Measurements from ENCODE around the gene SEC22A. TPM values are rescaled to one million over a fixed set of nuclear protein-coding genes. Genes with fewer than 3 reads are reported as not detected.
A peak's percentile ranks its signal among the peaks of the same experiment; 100 is the strongest.

SEC22A gene
- total and polyA plus RNA-seq, 12 donors: 4.6 to 67.2 (median 21.0) TPM

DNA sequence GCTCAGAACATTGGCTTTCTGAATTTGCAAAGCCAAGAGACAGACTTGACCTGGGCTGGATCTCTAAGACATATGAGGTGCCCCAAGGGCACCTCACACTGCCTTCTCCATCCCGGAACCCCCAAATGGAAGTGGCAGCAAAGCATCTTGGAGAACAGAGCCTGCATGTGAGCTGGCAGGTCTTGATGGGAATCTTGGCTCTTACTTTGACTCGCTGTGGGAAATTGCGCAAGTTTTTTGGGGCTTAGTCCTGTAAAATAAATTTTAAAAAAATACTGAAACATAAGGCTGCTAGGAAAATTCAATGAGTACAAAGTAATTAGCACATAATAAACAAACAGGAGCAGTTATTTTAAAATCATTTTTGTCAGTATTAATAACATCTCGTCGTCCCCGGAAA, 13.7 kb upstream of the SEC22A start:
- TF ChIP-seq POLR2A (IDR thresholded peaks at IDR 0.05): no peak
- TF ChIP-seq, protein P1, sequence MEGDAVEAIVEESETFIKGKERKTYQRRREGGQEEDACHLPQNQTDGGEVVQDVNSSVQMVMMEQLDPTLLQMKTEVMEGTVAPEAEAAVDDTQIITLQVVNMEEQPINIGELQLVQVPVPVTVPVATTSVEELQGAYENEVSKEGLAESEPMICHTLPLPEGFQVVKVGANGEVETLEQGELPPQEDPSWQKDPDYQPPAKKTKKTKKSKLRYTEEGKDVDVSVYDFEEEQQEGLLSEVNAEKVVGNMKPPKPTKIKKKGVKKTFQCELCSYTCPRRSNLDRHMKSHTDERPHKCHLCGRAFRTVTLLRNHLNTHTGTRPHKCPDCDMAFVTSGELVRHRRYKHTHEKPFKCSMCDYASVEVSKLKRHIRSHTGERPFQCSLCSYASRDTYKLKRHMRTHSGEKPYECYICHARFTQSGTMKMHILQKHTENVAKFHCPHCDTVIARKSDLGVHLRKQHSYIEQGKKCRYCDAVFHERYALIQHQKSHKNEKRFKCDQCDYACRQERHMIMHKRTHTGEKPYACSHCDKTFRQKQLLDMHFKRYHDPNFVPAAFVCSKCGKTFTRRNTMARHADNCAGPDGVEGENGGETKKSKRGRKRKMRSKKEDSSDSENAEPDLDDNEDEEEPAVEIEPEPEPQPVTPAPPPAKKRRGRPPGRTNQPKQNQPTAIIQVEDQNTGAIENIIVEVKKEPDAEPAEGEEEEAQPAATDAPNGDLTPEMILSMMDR (IDR thresholded peaks at IDR 0.05): no peak
- WGBS, 4 donors: 85 to 92% (median 87%) methylated on average over 6 of the region's 6 CpGs
- H3K36me3 ChIP-seq (replicated peaks in 1 of 2): no peaks in the 10 kb centered on the region
- H3K4me1 ChIP-seq (replicated peaks in 1 of 2): no peaks in the 10 kb centered on the region
- no peaks in the 10 kb centered on the region for H3K9me3 ChIP-seq (replicated peaks in 1 of 3)
- no peaks in the 10 kb centered on the region for H3K27me3 ChIP-seq
- no peak overlapping the region for H3K4me3 ChIP-seq
- intact Hi-C loops (cut with DNase I): no loop called here
- H3K27ac ChIP-seq: no peak overlapping the region
- no peak for DNase-seq

DNA sequence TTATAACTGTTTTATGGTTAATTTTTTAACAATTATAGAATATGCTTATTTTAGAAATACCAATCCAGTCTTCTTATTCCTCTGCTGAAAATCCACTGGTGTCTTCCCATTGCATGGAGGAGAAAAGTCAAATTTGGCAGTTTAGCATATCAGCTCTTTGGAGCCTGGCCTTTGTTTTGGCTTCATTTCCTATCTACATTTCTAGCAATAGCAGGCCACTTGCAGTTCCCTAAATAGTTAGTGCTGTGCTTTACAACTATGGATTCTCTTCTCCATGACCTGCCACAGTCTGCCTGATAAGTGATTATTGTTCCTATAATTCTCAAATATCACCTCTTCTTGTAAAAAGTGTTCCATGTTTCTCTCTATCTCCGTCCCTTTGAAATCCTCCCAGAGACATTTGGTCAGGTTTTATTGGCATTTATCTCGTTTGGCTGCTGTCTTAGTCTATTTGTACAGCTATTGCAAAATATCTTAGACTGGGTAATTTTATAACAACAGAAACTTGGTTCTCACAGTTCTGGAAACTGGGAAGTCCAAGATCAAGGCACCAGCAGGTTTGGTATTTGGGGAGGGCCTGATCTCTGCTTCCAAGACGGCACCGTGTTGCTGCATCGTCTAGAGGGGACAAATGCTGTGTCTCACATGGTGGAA, 8.2 kb upstream of the SEC22A start:
- Histone ChIP-seq H3K4me1 (replicated peaks in 1 of 2) (no peaks in the 10 kb centered on the region), H3K27ac (no peak overlapping the region), H3K4me3 (no peak overlapping the region), H3K27me3 (no peaks in the 10 kb centered on the region), H3K36me3 (replicated peaks in 1 of 2) (no peaks in the 10 kb centered on the region), H3K9me3 (replicated peaks in 1 of 3) (no peaks in the 10 kb centered on the region)
- 81 to 87% (median 83%) methylated on average over 5 of the region's 5 CpGs for WGBS, 4 donors
- intact Hi-C loops (cut with DNase I): no loop called here
- TF ChIP-seq POLR2A (IDR thresholded peaks at IDR 0.05): no peak
- TF ChIP-seq, protein P1 (IDR thresholded peaks at IDR 0.05): no peak
- DNase-seq: no peak

GRCh38 chr3:123194552-123194951, 7.2 kb upstream of the SEC22A start:
- Histone ChIP-seq H3K4me1 (replicated peaks in 1 of 2) (no peaks in the 10 kb centered on the region), H3K27ac (no peak overlapping the region), H3K36me3 (replicated peaks in 1 of 2) (no peaks in the 10 kb centered on the region), H3K4me3 (no peak overlapping the region), H3K27me3 (no peaks in the 10 kb centered on the region), H3K9me3 (replicated peaks in 1 of 3) (no peaks in the 10 kb centered on the region)
- TF ChIP-seq, protein P1 (IDR thresholded peaks at IDR 0.05): peak in 4 of 6 experiments; percentile 30 to 48 (median 35)
- no peak for TF ChIP-seq POLR2A (IDR thresholded peaks at IDR 0.05)
- WGBS, 4 donors: 36 to 45% (median 37%) methylated on average over 10 of the region's 10 CpGs
- intact Hi-C loops (cut with DNase I): no loop called here
- DNase-seq: peak in 5 of 7 donors; percentile 37 to 58 (median 40)

- DNase-seq: no peak
- H3K9me3 ChIP-seq (replicated peaks in 1 of 3): no peaks in the 10 kb centered on the region
- no peak overlapping the region for H3K27ac ChIP-seq
- H3K4me1 ChIP-seq (replicated peaks in 1 of 2): peaks cover 9 to 11% of the 10 kb centered on the region in 2 donors
- 86 to 95% (median 95%) methylated on average over 1 of the region's 1 CpG for WGBS, 4 donors
- no peaks in the 10 kb centered on the region for H3K27me3 ChIP-seq
- intact Hi-C loops (cut with DNase I): no loop called here
- H3K36me3 ChIP-seq (replicated peaks in 1 of 2): no peaks in the 10 kb centered on the region
- H3K4me3 ChIP-seq: no peak overlapping the region
- TF ChIP-seq, protein P1 (IDR thresholded peaks at IDR 0.05): no peak
- no peak for TF ChIP-seq POLR2A (IDR thresholded peaks at IDR 0.05)
Measured at GRCh38 chr3:123198372-123198771, 3.4 kb upstream of the SEC22A start.

Measured in adrenal gland (tissue), 12 donors.